DOHH2 (cell line): Measurements from ENCODE around the gene UNC79.

ENCODE experiments used
- H3F3A ChIP-seq: fragments of 200-600 bp; sonication (generic), shearing (Covaris generic); 2 replicates; pipeline ENCODE4 v1.6.0; 2016; ENCODE audit warnings: antibody characterized with exemption, mild to moderate bottlenecking; ENCODE audit not compliant: control insufficient read depth, insufficient read depth
- H3K27ac ChIP-seq: fragments of 200-600 bp; sonication (generic); 2 replicates; pipeline ENCODE4 v1.5.1; 2014; ENCODE audit warnings: low read depth, mild to moderate bottlenecking, low read length, moderate library complexity
- H3K27me3 ChIP-seq: fragments of 200-600 bp; sonication (generic); 2 replicates; pipeline ENCODE4 v1.6.1; 2014; ENCODE audit warnings: mild to moderate bottlenecking, low read length, mixed read lengths; ENCODE audit not compliant: control insufficient read depth
- H3K36me3 ChIP-seq: fragments of 200-600 bp; sonication (generic); 2 replicates; pipeline ENCODE4 v1.6.1; 2014; ENCODE audit warnings: mild to moderate bottlenecking, low read length, moderate library complexity, mixed read lengths; ENCODE audit not compliant: control insufficient read depth
- H3K4me1 ChIP-seq: fragments of 200-600 bp; sonication (generic); 2 replicates; pipeline ENCODE4 v1.6.1; 2014; ENCODE audit warnings: mild to moderate bottlenecking, low read length, mixed read lengths; ENCODE audit not compliant: control insufficient read depth
- H3K4me2 ChIP-seq: fragments of 200-600 bp; sonication (generic); 2 replicates; pipeline ENCODE4 v1.6.0; 2014; ENCODE audit warnings: mild to moderate bottlenecking, low read length, moderate library complexity
- H3K4me3 ChIP-seq: fragments of 200-600 bp; sonication (generic); 2 replicates; pipeline ENCODE4 v1.5.1; 2014; ENCODE audit warnings: mild to moderate bottlenecking, low read length, mixed read lengths
- H3K79me2 ChIP-seq: fragments of 200-600 bp; sonication (generic); 2 replicates; pipeline ENCODE4 v1.6.1; 2014; ENCODE audit warnings: mild to moderate bottlenecking, low read length, mixed read lengths; ENCODE audit not compliant: control insufficient read depth
- H3K9me2 ChIP-seq: fragments of 200-600 bp; sonication (generic); replicated peaks from 2 replicates; pipeline ENCODE4 v1.6.1; 2014; ENCODE audit warnings: mild to moderate bottlenecking, low read length, mixed read lengths; ENCODE audit not compliant: control insufficient read depth
- H3K9me3 ChIP-seq: fragments of 200-600 bp; sonication (generic); 2 replicates; pipeline ENCODE4 v1.6.1; 2014; ENCODE audit warnings: antibody characterized with exemption, low read length, mixed read lengths; ENCODE audit not compliant: control insufficient read depth, insufficient read depth
- H4K20me1 ChIP-seq: fragments of 200-600 bp; sonication (generic); 2 replicates; pipeline ENCODE4 v1.6.0; 2014; ENCODE audit warnings: low read depth, mild to moderate bottlenecking, antibody characterized with exemption, low read length, moderate library complexity; ENCODE audit not compliant: control insufficient read depth, insufficient read depth
- CTCF ChIP-seq: fragments of 200-600 bp; sonication (generic); IDR thresholded peaks from one replicate; pipeline ENCODE4 v1.5.1; 2014; ENCODE audit warnings: antibody characterized with exemption, mild to moderate bottlenecking, low read depth, low read length; ENCODE audit not compliant: poor library complexity, severe bottlenecking
- EZH2phosphoT487 ChIP-seq: fragments of 200-600 bp; sonication (generic); IDR thresholded peaks from 2 replicates; pipeline ENCODE4 v1.6.1; 2017; ENCODE audit warnings: borderline replicate concordance, mild to moderate bottlenecking, antibody characterized with exemption, low read length, moderate library complexity, mixed read lengths

The UNC79 gene

GRCh38 chr14:93714605-93715004, 283.9 kb downstream of the UNC79 start:
- Histone ChIP-seq H3K9me2 (no peaks in the 10 kb centered on the region), H3K36me3 (no peaks in the 10 kb centered on the region)

GRCh38 chr14:93715279-93715927, 284.7 kb downstream of the UNC79 start:
- Histone ChIP-seq H3K27ac (no peak overlapping the region), H3K4me2 (no peak overlapping the region), H3K36me3 (no peaks in the 10 kb centered on the region), H3K79me2 (no peaks in the 10 kb centered on the region), H3K27me3 (0 out of 2 replicates have a peak, but pooled peaks cover 2% of the 10 kb centered on the region), H3F3A (no peaks in the 10 kb centered on the region), H3K9me3 (no peaks in the 10 kb centered on the region), H3K4me3 (no peak overlapping the region), H4K20me1 (no peaks in the 10 kb centered on the region), H3K9me2 (no peaks in the 10 kb centered on the region), H3K4me1 (no peaks in the 10 kb centered on the region)
- TF ChIP-seq EZH2phosphoT487 (no peak), CTCF (no peak)

More at GRCh38 chr14:93714605-93715004, 283.9 kb downstream of the UNC79 start:
- Histone ChIP-seq H3K79me2 (no peaks in the 10 kb centered on the region), H3K9me3 (no peaks in the 10 kb centered on the region), H3K4me2 (no peak overlapping the region), H3K27ac (no peak overlapping the region), H3F3A (no peaks in the 10 kb centered on the region), H3K27me3 (0 out of 2 replicates have a peak, but pooled peaks cover 3% of the 10 kb centered on the region), H4K20me1 (no peaks in the 10 kb centered on the region), H3K4me1 (no peaks in the 10 kb centered on the region), H3K4me3 (no peak overlapping the region)
- TF ChIP-seq CTCF: no peak
- TF ChIP-seq EZH2phosphoT487: no peak

- Histone ChIP-seq H3F3A (no peaks in the 10 kb centered on the region), H3K36me3 (no peaks in the 10 kb centered on the region), H3K27me3 (no peaks in the 10 kb centered on the region), H3K4me1 (no peaks in the 10 kb centered on the region), H4K20me1 (no peaks in the 10 kb centered on the region), H3K27ac (no peak overlapping the region), H3K4me3 (no peak overlapping the region), H3K9me3 (no peaks in the 10 kb centered on the region), H3K9me2 (no peaks in the 10 kb centered on the region), H3K4me2 (no peak overlapping the region), H3K79me2 (no peaks in the 10 kb centered on the region)
- TF ChIP-seq CTCF (no peak), EZH2phosphoT487 (no peak)
Measured at GRCh38 chr14:93716002-93716745, 285.4 kb downstream of the UNC79 start.
